ENCODE measurements around the gene HIP1.
"Not testable (repeated sequence)": the region's sequence is repeated elsewhere in the genome, so short reads cannot be mapped to it uniquely, and the experiment has no call there.

HIP1 gene

GRCh38 chr7:75572814-75573213 lies 165.9 kb downstream of the HIP1 start:
- no peak for DNase-seq (ENCODE audit: low read depth)

GRCh38 chr7:75572396-75572795 lies 166.3 kb downstream of the HIP1 start:
- no peak for DNase-seq (ENCODE audit: low read depth)

- no peak for DNase-seq (ENCODE audit: low read depth)
Observed at GRCh38 chr7:75571209-75571608, 167.5 kb downstream of the HIP1 start.

GRCh38 chr7:75569629-75570282 lies 169.0 kb downstream of the HIP1 start:
- DNase-seq (ENCODE audit: low read depth): not testable (repeated sequence)

GRCh38 chr7:75567948-75568595 lies 170.7 kb downstream of the HIP1 start:
- DNase-seq (ENCODE audit: low read depth): no peak

- DNase-seq (ENCODE audit: low read depth): no peak
Observed at GRCh38 chr7:75565132-75565837, 173.5 kb downstream of the HIP1 start.

- DNase-seq (ENCODE audit: low read depth): no peak
Observed at GRCh38 chr7:75563171-75563570, 175.6 kb downstream of the HIP1 start.

GRCh38 chr7:75559976-75560365 lies 178.8 kb downstream of the HIP1 start:
- DNase-seq (ENCODE audit: low read depth): no peak

GRCh38 chr7:75559355-75559975 lies 179.3 kb downstream of the HIP1 start:
- DNase-seq (ENCODE audit: low read depth): no peak

- not testable (repeated sequence) for DNase-seq (ENCODE audit: low read depth)
Observed at GRCh38 chr7:75556835-75557234, 181.9 kb downstream of the HIP1 start.

GRCh38 chr7:75555736-75556135 lies 183.0 kb downstream of the HIP1 start:
- DNase-seq (ENCODE audit: low read depth): no peak

- DNase-seq (ENCODE audit: low read depth): no peak
Observed at GRCh38 chr7:75546237-75547015, 192.3 kb downstream of the HIP1 start.

GRCh38 chr7:75537731-75538130 lies 201.0 kb downstream of the HIP1 start:
- DNase-seq (ENCODE audit: low read depth): no peak

- no peak for DNase-seq (ENCODE audit: low read depth)
Observed at GRCh38 chr7:75536940-75537538, 201.7 kb downstream of the HIP1 start.

- no peak for DNase-seq (ENCODE audit: low read depth)
Observed at GRCh38 chr7:75536491-75536890, 202.2 kb downstream of the HIP1 start.

GRCh38 chr7:75534727-75535307 lies 203.9 kb downstream of the HIP1 start:
- no peak for DNase-seq (ENCODE audit: low read depth)

GRCh38 chr7:75533926-75534325 lies 204.8 kb downstream of the HIP1 start:
- DNase-seq (ENCODE audit: low read depth): no peak

- DNase-seq (ENCODE audit: low read depth): no peak
Observed at GRCh38 chr7:75532639-75533038, 206.1 kb downstream of the HIP1 start.

GRCh38 chr7:75531359-75531821 lies 207.4 kb downstream of the HIP1 start:
- DNase-seq (ENCODE audit: low read depth): no peak

GRCh38 chr7:75527224-75527722 lies 211.5 kb downstream of the HIP1 start:
- not testable (repeated sequence) for DNase-seq (ENCODE audit: low read depth)

- not testable (repeated sequence) for DNase-seq (ENCODE audit: low read depth)
Observed at GRCh38 chr7:75521727-75522126, 217.0 kb downstream of the HIP1 start.

Data from activated T-helper 9 cell treated with anti-CD3 and anti-CD28 coated beads, Interleukin-2, amount 50 U/mL, for 16 hours (primary cell).